Calu3 (cell line): Measurements from ENCODE around the gene ABLIM2. TPM values are rescaled to one million over a fixed set of nuclear protein-coding genes. Genes with fewer than 3 reads are reported as not detected.

ENCODE experiments used
- Bru-seq: library from RNA; stranded (reverse); fragments of 400-500 nt; gene quantifications from one replicate; lab custom pipeline; 2021; lab: Mats Ljungman, UMichigan
- BruChase-seq, 2 experiments: library from RNA; stranded (reverse); fragments of 400-500 nt; gene quantifications; one replicate each; lab custom pipeline; 2021; lab: Mats Ljungman, UMichigan
- BruUV-seq: library from RNA; stranded (reverse); fragments of 400-500 nt; replicated peaks from 2 replicates; lab custom pipeline; 2021; lab: Mats Ljungman, UMichigan
- CTCF ChIA-PET: fragments of 300-600 bp; sonication (Branson Sonifier 250); formaldehyde crosslinking; loops from one replicate; lab custom pipeline; 2022; ENCODE audit warnings: antibody characterized with exemption; lab: Charles Lee
- DNase-seq: peaks from one replicate; pipeline ENCODE4 v3.0.0; 2022
- H3K27ac Mint-ChIP-seq: one replicate; pipeline ENCODE4 v1.8.0; 2022; ENCODE audit warnings: mixed read lengths; ENCODE audit not compliant: unreplicated experiment
- H3K27me3 Mint-ChIP-seq: one replicate; pipeline ENCODE4 v1.8.0; 2022; ENCODE audit warnings: mixed read lengths; ENCODE audit not compliant: unreplicated experiment
- H3K36me3 Mint-ChIP-seq: one replicate; pipeline ENCODE4 v1.8.0; 2022; ENCODE audit warnings: mild to moderate bottlenecking, moderate library complexity, mixed read lengths; ENCODE audit not compliant: insufficient read depth, unreplicated experiment
- H3K4me1 Mint-ChIP-seq: one replicate; pipeline ENCODE4 v1.8.0; 2022; ENCODE audit warnings: mild to moderate bottlenecking, low read depth, mixed read lengths; ENCODE audit not compliant: unreplicated experiment
- H3K4me3 Mint-ChIP-seq: one replicate; pipeline ENCODE4 v1.8.0; 2022; ENCODE audit warnings: mild to moderate bottlenecking, low read depth, moderate library complexity, mixed read lengths; ENCODE audit not compliant: unreplicated experiment
- H3K9me3 Mint-ChIP-seq: one replicate; pipeline ENCODE4 v1.8.0; 2022; ENCODE audit warnings: low read depth, mixed read lengths; ENCODE audit not compliant: unreplicated experiment
- CTCF ChIP-seq: fragments of 200-600 bp; IDR thresholded peaks from one replicate; pipeline ENCODE4 v1.8.0; 2022; ENCODE audit warnings: antibody characterized with exemption; ENCODE audit not compliant: unreplicated experiment
- intact Hi-C: fragments of 100-400 bp; cut with micrococcal nuclease; formaldehyde crosslinking; loops from one replicate; pipeline ENCODE4 v1.10.0; 2022; ENCODE audit not compliant: unreplicated experiment
- long read RNA-seq: library from polyadenylated mRNA; stranded (forward); transcript quantifications from one replicate; pipeline ENCODE4 v2.0.0, GENCODE V29; 2022
- total RNA-seq: library from RNA; stranded (reverse); gene quantifications from 2 replicates; pipeline ENCODE4 v1.2.3, GENCODE V29; 2022

The ABLIM2 gene
- 1.0 and 1.2 TPM in 2 replicates for total RNA-seq
- percentile 14 among the genes with signal in this experiment for Bru-seq, nascent RNA
- percentile 13 among the genes with signal in this experiment for BruChase-seq, experiment 1, labeled RNA remaining after a 6-hour chase
- percentile 13 among the genes with signal in this experiment for BruChase-seq, experiment 2, labeled RNA remaining after a 2-hour chase
- long read RNA-seq, partial matches to known transcripts = 0 of 1 reads
- long read RNA-seq, other reads (novel, unspliced or antisense) = 1 of 1 reads

- Mint-ChIP-seq H3K27me3 (peaks cover 49% of the 10 kb centered on the region), H3K9me3 (no peaks in the 10 kb centered on the region), H3K27ac (no peak within 1 kb of the TSS), H3K4me3 (peak within 1 kb of the TSS; percentile 95), H3K36me3 (peaks cover 6% of the 10 kb centered on the region), H3K4me1 (no peaks in the 10 kb centered on the region)
- intact Hi-C loops = no loop called here
- peak; percentile 96 for DNase-seq
- BruUV-seq = no TSS peak
- TF ChIP-seq CTCF = no peak
- CTCF ChIA-PET = interaction anchor here (0.6 kb wide), 1 partner anchor 354 kb away, joined by 4 read pairs; no protein-coding TSS in a partner anchor
These were observed at the start of gene ABLIM2 for GRCh38 chr4:8158710-8159536. Gene ABLIM2 (minus strand): TSS chr4:8158813. CDS start chr4:8158689, 124 bp downstream.

GRCh38 chr4:8207314-8207713, 48.7 kb upstream of the ABLIM2 start:
- intact Hi-C loops = no loop called here
- BruUV-seq = no TSS peak
- no peaks in the 10 kb centered on the region for H3K4me1 Mint-ChIP-seq
- no peak overlapping the region for H3K27ac Mint-ChIP-seq
- no peaks in the 10 kb centered on the region for H3K9me3 Mint-ChIP-seq
- CTCF ChIA-PET = no interaction called here
- no peak for DNase-seq
- H3K4me3 Mint-ChIP-seq = no peak overlapping the region
- TF ChIP-seq CTCF = no peak
- no peaks in the 10 kb centered on the region for H3K27me3 Mint-ChIP-seq
- no peaks in the 10 kb centered on the region for H3K36me3 Mint-ChIP-seq

GRCh38 chr4:8205749-8206611, 47.4 kb upstream of the ABLIM2 start:
- Mint-ChIP-seq H3K9me3 (no peaks in the 10 kb centered on the region), H3K27me3 (no peaks in the 10 kb centered on the region), H3K4me3 (no peak overlapping the region), H3K36me3 (peaks cover 6% of the 10 kb centered on the region), H3K4me1 (no peaks in the 10 kb centered on the region), H3K27ac (no peak overlapping the region)
- CTCF ChIA-PET = interaction anchor here (0.6 kb wide), 1 partner anchor 43 kb away, joined by 3 read pairs; no protein-coding TSS in a partner anchor
- intact Hi-C loops = no loop called here
- no peak for DNase-seq
- TF ChIP-seq CTCF = no peak
- BruUV-seq = no TSS peak

DNA sequence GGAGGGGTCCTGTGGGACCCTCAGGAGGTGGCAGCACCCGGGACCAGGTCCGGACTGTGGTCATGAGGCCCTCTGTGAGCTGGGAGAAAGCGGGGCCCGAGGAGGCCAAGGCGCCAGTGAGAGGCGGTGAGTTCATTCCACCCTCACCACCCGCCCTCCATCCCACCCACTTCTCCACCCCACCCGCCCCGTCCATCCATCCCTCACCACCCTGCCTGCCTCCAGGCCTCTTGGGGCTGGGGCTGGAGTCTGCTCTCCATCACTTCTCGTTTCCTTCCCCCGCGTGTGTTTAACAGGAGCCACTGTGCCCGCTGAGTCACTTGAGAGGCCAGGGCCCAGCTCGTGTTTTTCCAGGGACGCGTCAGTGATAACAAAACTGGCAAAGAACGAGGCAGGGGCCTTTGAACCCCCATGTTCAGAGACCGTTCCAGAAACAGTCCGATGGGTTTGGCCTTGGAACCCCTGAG, 46.7 kb upstream of the ABLIM2 start:
- intact Hi-C loops = no loop called here
- Mint-ChIP-seq H3K27ac (no peak overlapping the region), H3K27me3 (no peaks in the 10 kb centered on the region), H3K9me3 (no peaks in the 10 kb centered on the region), H3K36me3 (peaks cover 7% of the 10 kb centered on the region), H3K4me3 (no peak overlapping the region), H3K4me1 (no peaks in the 10 kb centered on the region)
- CTCF ChIA-PET = interaction anchor here (0.6 kb wide), 1 partner anchor 43 kb away, joined by 3 read pairs; no protein-coding TSS in a partner anchor
- no TSS peak for BruUV-seq
- TF ChIP-seq CTCF = no peak
- no peak for DNase-seq
